HG03469 (cell line): Measurements from ENCODE around the gene UBE2Q2.
"Not testable (repeated sequence)": the region's sequence is repeated elsewhere in the genome, so short reads cannot be mapped to it uniquely, and the experiment has no call there.

ENCODE experiments used
- ATAC-seq: cut with Tn5 transposase; IDR thresholded peaks from one replicate; pipeline ENCODE4 v1.9.1; 2021; ENCODE audit warnings: mild to moderate bottlenecking, moderate library complexity, moderate number of reproducible peaks; ENCODE audit not compliant: unreplicated experiment

UBE2Q2 gene

GRCh38 chr15:75842722-75843677, at the start of gene UBE2Q2:
TSS of gene UBE2Q2 (plus strand) at chr15:75843447. CDS start at chr15:75843667, 220 bp downstream.
- ATAC-seq: peak; percentile 43

DNA sequence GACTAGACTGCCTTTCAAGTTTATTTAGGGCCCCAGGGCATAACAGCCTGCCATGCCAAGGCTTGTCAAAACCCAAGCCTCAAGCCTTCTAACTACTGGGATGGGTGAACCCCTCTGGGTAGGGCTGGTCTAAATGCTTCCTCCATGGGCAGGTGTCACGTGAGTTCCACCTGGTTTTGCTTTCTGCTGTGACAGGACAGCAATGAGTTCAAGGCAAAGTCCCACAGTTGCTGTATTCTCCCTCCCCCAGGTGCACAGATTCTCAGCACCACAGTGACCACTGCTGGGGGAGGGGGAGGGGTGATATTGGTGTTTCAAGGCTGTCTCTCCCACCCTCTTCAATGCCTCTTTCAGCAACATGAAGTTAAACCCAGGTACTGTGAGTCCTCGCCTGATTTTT, 46.9 kb upstream of the UBE2Q2 start:
- ATAC-seq: no peak

GRCh38 chr15:75797146-75797545, 46.1 kb upstream of the UBE2Q2 start:
- not testable (repeated sequence) for ATAC-seq

GRCh38 chr15:75799190-75799589, 44.1 kb upstream of the UBE2Q2 start:
- ATAC-seq: no peak

GRCh38 chr15:75800409-75800808, 42.8 kb upstream of the UBE2Q2 start:
- ATAC-seq: not testable (repeated sequence)

DNA sequence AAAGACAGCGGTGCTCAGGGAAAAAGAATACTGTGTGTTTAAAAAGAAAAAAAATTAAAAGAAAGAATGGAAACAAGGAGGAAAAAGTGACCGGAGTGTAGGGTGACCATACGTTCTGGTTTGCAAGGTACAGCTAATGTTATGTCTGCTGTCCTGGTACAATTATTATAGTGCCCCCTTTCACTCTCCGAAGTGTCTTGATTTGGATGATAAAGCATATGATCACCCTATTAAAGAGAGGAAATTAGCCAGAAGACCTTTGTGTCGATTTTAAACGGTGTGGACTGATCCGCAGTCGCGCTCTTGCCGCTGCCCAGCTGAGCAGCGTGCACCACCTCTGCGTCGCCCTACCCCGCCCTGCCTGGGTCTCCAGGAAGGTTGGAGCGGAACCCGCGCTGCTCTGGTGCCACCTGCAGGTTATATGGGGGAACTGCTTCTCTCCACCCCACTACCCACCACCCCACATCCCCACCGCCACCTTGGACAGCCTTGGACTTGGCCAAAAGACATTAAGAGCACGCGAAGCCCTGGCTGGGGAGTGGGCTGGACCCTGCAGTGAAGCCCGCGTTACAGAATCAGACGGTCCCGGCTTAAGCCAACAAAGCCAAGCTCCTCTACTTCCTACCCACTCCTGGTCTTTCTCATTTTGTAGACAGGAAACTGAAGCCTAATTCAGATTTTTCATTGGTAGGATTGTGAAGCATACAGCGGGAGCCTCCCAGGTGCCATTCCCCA, 41.2 kb upstream of the UBE2Q2 start:
- no peak for ATAC-seq

DNA sequence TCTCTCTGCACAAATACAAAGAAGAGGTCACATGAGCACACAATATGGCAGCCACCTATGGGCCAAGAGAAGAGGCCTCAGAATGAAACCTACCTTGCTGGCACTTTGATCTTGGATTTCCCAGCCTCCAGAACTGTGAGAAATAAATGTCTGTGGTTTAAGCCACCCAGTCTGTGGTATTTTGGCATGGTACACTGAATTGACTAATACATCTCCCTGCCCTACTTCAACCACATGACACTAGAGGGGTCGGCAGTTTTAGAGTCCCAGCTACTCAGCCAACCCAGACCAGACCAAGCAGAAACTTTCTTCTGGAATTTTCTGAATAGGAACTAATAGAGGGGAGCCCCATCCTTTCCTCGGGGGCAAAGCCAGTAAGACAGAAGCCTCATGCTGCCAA, 35.8 kb upstream of the UBE2Q2 start:
- not testable (repeated sequence) for ATAC-seq

GRCh38 chr15:75808009-75808408, 35.2 kb upstream of the UBE2Q2 start:
- ATAC-seq: not testable (repeated sequence)

GRCh38 chr15:75808563-75808962, 34.7 kb upstream of the UBE2Q2 start:
- no peak for ATAC-seq

DNA sequence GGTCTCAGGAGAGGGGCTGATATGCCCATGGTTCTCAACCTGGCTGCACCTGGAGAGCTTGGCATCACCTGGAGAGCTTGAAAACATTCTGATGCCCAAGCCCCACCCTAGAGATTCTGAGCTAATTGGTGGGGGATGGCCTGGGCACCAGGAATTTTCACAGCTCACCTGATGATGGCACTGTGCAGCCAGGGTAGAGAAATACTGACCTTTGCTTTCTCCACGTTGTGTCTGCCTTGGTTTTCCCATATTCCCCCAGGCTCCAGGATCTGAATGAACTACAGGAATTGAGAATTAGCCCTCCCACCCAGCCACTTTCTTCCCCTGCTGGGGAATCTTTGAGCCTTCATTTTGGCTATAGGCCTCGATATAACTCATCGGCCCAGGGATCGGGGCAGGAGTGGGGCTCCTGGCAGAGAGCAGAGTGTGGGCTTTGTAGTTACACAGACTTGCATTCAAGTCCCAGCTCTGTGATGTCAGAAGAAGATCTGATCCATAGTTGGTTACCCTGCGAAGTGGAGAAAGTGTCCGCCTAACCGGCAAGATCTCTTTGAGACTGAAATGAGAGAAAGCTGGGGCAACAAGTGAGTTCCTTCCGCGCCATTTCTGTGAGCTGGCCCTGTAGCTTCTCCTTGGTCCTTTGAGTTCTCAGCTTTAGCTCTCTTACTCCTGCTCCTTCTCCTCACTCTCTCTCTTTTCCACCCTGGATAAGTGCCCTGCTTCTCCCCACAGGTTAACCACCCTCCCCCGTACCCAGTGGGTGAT, 33.1 kb upstream of the UBE2Q2 start:
- no peak for ATAC-seq

GRCh38 chr15:75810874-75811498, 32.3 kb upstream of the UBE2Q2 start:
- ATAC-seq: no peak

GRCh38 chr15:75811626-75812025, 31.6 kb upstream of the UBE2Q2 start:
- ATAC-seq: no peak

GRCh38 chr15:75814794-75815193, 28.5 kb upstream of the UBE2Q2 start:
- no peak for ATAC-seq

DNA sequence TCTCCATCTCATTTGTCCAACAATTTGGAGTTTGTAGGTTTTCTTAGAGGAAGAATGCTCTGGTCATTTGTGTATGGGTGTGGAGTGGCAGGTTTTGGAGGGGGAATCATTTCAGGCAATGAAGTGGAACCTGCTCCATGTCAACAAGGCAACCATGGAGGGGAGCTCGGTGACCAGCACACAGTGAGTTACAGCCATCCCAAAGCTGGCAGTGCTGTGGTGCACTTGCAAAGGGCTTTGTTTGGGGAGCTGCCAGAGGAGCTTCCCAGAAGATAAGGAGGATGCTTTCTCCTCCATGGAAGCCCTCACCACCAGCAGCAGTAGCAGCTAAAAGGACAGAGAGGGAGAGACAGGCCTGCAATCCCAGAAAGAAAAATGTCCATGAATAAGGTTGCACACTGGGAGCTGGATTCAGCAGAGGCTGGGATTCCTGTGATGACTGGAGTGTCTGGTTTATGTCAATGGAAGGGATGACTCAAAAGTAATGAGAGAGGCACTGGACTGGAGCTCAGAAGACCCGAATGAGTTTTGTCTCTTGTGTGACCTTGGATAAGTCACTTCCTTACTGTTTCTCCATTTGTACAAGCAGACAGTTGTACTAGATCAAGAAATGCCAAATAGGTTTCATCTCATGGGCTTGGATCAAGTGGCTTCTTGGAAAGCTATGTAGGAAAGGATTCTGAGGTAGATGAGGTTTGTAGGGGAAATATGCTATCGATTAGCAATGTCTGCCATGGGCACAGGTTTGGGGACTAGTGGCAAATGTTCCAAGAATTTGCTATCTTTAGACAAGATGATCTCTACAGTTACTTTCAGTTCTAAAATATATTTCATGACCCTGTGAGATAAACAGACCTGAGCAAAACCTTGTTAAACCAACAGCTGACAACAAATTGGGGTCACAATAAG, 27.2 kb upstream of the UBE2Q2 start:
- ATAC-seq: no peak

DNA sequence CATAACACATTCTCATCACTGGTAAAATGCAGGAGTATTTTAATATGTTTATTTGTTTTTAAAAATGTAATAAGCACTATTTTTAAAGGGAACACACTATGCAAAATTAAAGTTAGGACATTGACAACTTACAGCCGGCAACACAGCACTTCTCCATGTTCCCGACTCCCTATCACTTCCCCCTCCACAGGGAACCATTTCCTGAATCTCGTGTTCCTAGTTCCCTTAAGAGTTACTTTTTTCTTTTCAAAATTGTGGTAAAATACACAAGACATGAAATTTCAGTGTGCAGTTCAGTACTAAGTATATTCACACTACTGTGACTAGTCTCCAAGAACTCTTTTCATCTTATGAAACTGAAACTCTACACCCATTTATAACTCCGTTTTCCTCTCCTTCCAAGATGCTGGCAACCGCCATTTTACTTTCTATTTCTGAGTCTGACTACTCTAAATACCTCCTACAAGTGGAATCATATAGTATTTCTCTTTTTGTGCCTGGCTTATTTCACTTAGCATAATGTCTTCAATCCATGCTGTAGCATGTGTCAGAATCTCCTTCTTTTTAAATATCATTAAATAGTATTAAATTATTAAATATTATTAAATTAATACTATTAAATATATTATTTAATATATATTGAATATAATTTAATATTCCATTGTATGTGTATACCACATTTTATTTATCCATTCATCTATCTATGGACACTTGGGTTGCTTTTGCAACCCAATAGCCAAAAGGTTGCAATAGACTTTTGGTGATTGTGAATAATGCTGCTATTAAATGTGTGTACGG, 25.9 kb upstream of the UBE2Q2 start:
- no peak for ATAC-seq

DNA sequence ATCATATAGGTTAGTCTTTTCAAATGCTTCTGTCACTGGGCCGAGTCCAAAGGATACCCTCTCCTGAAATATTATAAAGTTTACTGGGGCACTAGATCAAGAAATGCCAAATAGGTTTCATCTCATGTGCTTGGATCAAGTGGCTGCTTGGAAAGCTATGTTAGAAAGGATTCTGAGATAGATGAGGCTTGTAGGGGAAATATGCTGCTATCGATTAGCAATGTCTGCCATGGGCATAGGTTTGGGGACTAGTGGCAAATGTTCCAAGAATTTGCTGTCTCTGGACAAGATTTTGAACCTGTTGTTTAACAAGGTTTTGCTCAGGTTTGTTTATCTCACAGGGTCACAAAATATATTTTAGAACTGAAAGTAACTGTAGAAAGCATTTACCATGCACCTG, 23.0 kb upstream of the UBE2Q2 start:
- ATAC-seq: no peak

GRCh38 chr15:75821786-75822345, 21.4 kb upstream of the UBE2Q2 start:
- no peak for ATAC-seq

GRCh38 chr15:75822685-75823278, 20.5 kb upstream of the UBE2Q2 start:
- ATAC-seq: no peak
